IMR-90 (cell line): ENCODE results near the gene PBOV1.

Experiments used
- CTCF ChIP-seq: conservative IDR thresholded peaks from 2 replicates; pipeline ENCODE4 v1.5.1; 2012; ENCODE audit warnings: mild to moderate bottlenecking, low read depth, low read length, improper control_type of control experiment
- FOS ChIP-seq: fragments of 150-350 bp; IDR thresholded peaks from 2 replicates; pipeline ENCODE4 v1.6.1; 2016; ENCODE audit warnings: low read depth, low read length
- POLR2A ChIP-seq: IDR thresholded peaks from 2 replicates; pipeline ENCODE4 v1.6.1; 2012; ENCODE audit warnings: mild to moderate bottlenecking, low read depth, low read length
- RAD21 ChIP-seq: IDR thresholded peaks from 2 replicates; pipeline ENCODE4 v1.6.1; 2012; ENCODE audit warnings: low read length, improper control_type of control experiment

- TF ChIP-seq POLR2A (no peak), FOS (no peak), CTCF (no peak), RAD21 (no peak)
These were observed 11.9 kb upstream of the PBOV1 start for GRCh38 chr6:138230221-138230620.
